Endodermal cell (in vitro differentiated cells): ENCODE data around the gene IFT122. TPM values are rescaled to one million over a fixed set of nuclear protein-coding genes. Genes with fewer than 3 reads are reported as not detected.

Source experiments
- DNase-seq: peaks from one replicate; pipeline ENCODE4 v3.0.0-alpha.2; 2017
- H3K27ac ChIP-seq: 2 replicates; pipeline ENCODE4 v1.5.1; 2013; ENCODE audit warnings: mild to moderate bottlenecking, low read depth, low read length, moderate library complexity
- H3K27me3 ChIP-seq: 2 replicates; pipeline ENCODE4 v1.6.1; 2013; ENCODE audit warnings: mild to moderate bottlenecking, low read length, moderate library complexity; ENCODE audit not compliant: insufficient read depth, control insufficient read depth, poor library complexity, severe bottlenecking
- H3K36me3 ChIP-seq: 2 replicates; pipeline ENCODE4 v1.7.0; 2013; ENCODE audit warnings: mild to moderate bottlenecking, low read length, moderate library complexity; ENCODE audit not compliant: control insufficient read depth, insufficient read depth
- H3K4me1 ChIP-seq: one replicate; pipeline ENCODE4 v1.7.0; 2013; ENCODE audit warnings: low read length; ENCODE audit not compliant: control insufficient read depth, insufficient read depth
- H3K4me3 ChIP-seq: 2 replicates; pipeline ENCODE4 v1.5.1; 2013; ENCODE audit warnings: mild to moderate bottlenecking, low read length, moderate library complexity
- H3K9ac ChIP-seq: 2 replicates; pipeline ENCODE4 v1.6.1; 2013; ENCODE audit warnings: mild to moderate bottlenecking, low read length, moderate library complexity; ENCODE audit not compliant: poor library complexity, severe bottlenecking; ENCODE audit errors: extremely low read depth
- H3K9me3 ChIP-seq: 2 replicates; pipeline ENCODE4 v1.6.1; 2013; ENCODE audit warnings: mild to moderate bottlenecking, low read length, moderate library complexity; ENCODE audit not compliant: control insufficient read depth
- H3K27ac Mint-ChIP-seq: 2 replicates; pipeline ENCODE4 v1.8.0; 2020; ENCODE audit warnings: mixed read lengths
- H3K27me3 Mint-ChIP-seq: 2 replicates; pipeline ENCODE4 v1.8.0; 2021; ENCODE audit warnings: mild to moderate bottlenecking, mixed read lengths; ENCODE audit not compliant: insufficient read depth
- H3K36me3 Mint-ChIP-seq: 2 replicates; pipeline ENCODE4 v1.8.0; 2020; ENCODE audit warnings: low read depth, mixed read lengths
- H3K4me1 Mint-ChIP-seq: 2 replicates; pipeline ENCODE4 v1.8.0; 2020; ENCODE audit warnings: mixed read lengths
- H3K4me3 Mint-ChIP-seq: 2 replicates; pipeline ENCODE4 v1.8.0; 2020; ENCODE audit warnings: mild to moderate bottlenecking, moderate library complexity, mixed read lengths
- H3K9me3 Mint-ChIP-seq: 2 replicates; pipeline ENCODE4 v1.8.0; 2020; ENCODE audit warnings: mild to moderate bottlenecking, mixed read lengths
- WGBS, 2 experiments: methylation state at CpG; one replicate each; pipeline versions ENCODE4 v1.1.5 to v1.1.7; 2013; ENCODE audit warnings: missing lambda C conversion rate in 2 of 2, mixed read lengths in 1 of 2; ENCODE audit not compliant: insufficient coverage in 1 of 2, insufficient read length in 1 of 2; 5-methylcytosine and 5-hydroxymethylcytosine counted together
- total RNA-seq, 2 donors: library from RNA; stranded (reverse); fragmentation: NEBNext Ultra II Directional in 1 of 2; extraction: Animal tissue kit (Norgen Biotek cat#: 25700) in 1 of 2; gene quantifications; 2 replicates in 1 of 2; 3 replicates in 1 of 2; pipeline ENCODE4 v1.2.1, GENCODE V29; 2021
- TF ChIP-seq, protein P1 (sequence below): fragments of 200-600 bp; sonication (generic); conservative IDR thresholded peaks from 2 replicates; pipeline ENCODE4 v1.5.0; 2021; ENCODE audit warnings: antibody characterized with exemption, mild to moderate bottlenecking

The IFT122 gene
- total RNA-seq, 2 donors from 2014 or later = 36.0 to 46.6 TPM

DNA sequence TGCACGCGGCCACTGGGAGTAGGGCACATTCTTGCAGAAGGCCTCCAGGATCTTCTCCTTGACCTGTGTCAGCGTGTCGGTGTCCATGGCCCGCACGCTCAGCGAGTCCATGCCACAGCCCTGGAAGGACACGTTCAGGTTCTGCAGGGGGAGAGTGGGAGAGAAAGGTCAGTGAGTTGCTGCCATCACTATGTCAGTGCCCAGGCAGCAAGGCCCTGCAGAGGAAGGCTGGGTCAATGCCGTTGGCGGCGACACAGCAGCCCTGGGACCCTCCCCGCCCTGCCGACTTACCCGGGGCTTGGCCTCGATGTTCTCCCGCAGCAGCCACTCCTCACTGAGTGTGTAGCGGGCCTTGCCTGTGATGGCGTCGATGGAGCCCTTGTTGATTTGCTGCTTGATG is 122.8 kb downstream of the IFT122 start:
- H3K4me3 ChIP-seq = no peak overlapping the region
- no peaks in the 10 kb centered on the region for H3K4me1 ChIP-seq
- no peak overlapping the region for H3K9ac ChIP-seq
- 95 to 96% methylated on average over 16 to 19 of the region's 19 CpGs for WGBS, 2 experiments
- no peak overlapping the region for H3K27ac Mint-ChIP-seq
- H3K4me3 Mint-ChIP-seq = no peak overlapping the region
- TF ChIP-seq, protein P1, sequence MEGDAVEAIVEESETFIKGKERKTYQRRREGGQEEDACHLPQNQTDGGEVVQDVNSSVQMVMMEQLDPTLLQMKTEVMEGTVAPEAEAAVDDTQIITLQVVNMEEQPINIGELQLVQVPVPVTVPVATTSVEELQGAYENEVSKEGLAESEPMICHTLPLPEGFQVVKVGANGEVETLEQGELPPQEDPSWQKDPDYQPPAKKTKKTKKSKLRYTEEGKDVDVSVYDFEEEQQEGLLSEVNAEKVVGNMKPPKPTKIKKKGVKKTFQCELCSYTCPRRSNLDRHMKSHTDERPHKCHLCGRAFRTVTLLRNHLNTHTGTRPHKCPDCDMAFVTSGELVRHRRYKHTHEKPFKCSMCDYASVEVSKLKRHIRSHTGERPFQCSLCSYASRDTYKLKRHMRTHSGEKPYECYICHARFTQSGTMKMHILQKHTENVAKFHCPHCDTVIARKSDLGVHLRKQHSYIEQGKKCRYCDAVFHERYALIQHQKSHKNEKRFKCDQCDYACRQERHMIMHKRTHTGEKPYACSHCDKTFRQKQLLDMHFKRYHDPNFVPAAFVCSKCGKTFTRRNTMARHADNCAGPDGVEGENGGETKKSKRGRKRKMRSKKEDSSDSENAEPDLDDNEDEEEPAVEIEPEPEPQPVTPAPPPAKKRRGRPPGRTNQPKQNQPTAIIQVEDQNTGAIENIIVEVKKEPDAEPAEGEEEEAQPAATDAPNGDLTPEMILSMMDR = no peak
- H3K27ac ChIP-seq = no peak overlapping the region
- H3K4me1 Mint-ChIP-seq = no peaks in the 10 kb centered on the region
- H3K27me3 ChIP-seq = no peaks in the 10 kb centered on the region
- no peaks in the 10 kb centered on the region for H3K9me3 Mint-ChIP-seq
- no peaks in the 10 kb centered on the region for H3K27me3 Mint-ChIP-seq
- no peaks in the 10 kb centered on the region for H3K9me3 ChIP-seq
- peaks cover 26% of the 10 kb centered on the region for H3K36me3 Mint-ChIP-seq
- DNase-seq = no peak
- no peaks in the 10 kb centered on the region for H3K36me3 ChIP-seq

DNA sequence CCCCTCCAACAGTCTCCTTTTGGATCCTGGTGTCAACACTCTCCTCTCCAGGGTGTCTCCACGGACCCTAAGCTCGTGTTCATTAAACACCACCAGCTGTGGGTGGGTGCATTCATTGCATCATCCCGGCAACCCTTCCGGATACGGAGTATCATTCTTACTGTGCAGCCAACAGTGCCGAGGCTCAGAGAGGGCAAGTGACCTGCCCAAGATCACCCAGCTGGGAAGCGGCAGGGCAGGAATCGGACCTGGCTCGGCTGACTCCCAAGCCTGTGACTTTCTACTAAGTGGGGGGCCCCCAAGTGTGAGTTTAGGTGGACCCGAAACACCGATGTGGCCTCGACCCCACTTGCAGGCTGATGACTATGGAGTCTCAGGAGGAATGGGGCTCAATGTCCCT is 123.3 kb downstream of the IFT122 start:
- Mint-ChIP-seq H3K9me3 (no peaks in the 10 kb centered on the region), H3K27ac (no peak overlapping the region), H3K36me3 (peaks cover 22% of the 10 kb centered on the region), H3K4me3 (no peak overlapping the region), H3K27me3 (no peaks in the 10 kb centered on the region), H3K4me1 (no peaks in the 10 kb centered on the region)
- H3K27me3 ChIP-seq = no peaks in the 10 kb centered on the region
- H3K27ac ChIP-seq = no peak overlapping the region
- no peaks in the 10 kb centered on the region for H3K36me3 ChIP-seq
- H3K4me1 ChIP-seq = no peaks in the 10 kb centered on the region
- no peak for DNase-seq
- H3K9ac ChIP-seq = no peak overlapping the region
- no peak overlapping the region for H3K4me3 ChIP-seq
- WGBS, 2 experiments = 94% methylated on average over 10 to 12 of the region's 12 CpGs
- no peaks in the 10 kb centered on the region for H3K9me3 ChIP-seq
- TF ChIP-seq, protein P1 = no peak

DNA sequence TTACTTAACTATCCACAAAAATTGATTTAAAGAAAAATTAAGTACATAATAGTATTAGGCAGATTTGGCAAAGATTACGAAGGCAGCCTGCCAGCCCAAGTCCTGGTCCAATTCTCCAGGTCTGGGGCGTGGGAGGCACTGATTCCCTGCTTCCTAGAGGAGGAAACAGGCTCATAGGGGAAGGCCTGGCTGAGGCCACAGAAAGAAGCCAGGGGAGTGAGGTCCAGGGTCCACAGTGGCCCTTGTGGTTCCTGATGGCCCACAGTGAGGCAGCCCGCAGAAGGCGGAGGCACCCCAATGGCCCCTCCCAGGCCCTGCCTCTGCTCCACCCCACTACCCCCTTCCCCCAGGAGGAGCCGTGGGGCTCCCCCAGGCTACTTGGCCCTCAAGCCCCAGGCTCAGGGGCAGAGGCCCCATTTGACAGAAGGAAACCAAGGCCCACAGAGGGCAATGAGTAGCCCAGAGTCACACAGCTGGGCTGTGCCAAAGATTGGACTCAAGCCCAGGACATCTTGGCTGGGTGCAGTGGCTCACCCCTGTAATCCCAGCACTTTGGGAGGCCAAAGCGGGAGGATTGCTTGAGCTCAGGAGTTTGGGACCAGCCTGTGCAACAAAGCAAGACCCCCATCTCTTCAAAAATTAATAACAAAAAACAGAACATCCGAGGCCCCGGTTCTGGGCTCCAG is 124.0 kb downstream of the IFT122 start:
- TF ChIP-seq, protein P1 = no peak
- no peak for DNase-seq
- Histone ChIP-seq H3K36me3 (no peaks in the 10 kb centered on the region), H3K27me3 (no peaks in the 10 kb centered on the region), H3K27ac (no peak overlapping the region), H3K4me3 (no peak overlapping the region), H3K9me3 (no peaks in the 10 kb centered on the region), H3K4me1 (no peaks in the 10 kb centered on the region), H3K9ac (no peak overlapping the region)
- Mint-ChIP-seq H3K27ac (no peak overlapping the region), H3K36me3 (peaks cover 25% of the 10 kb centered on the region), H3K4me3 (no peak overlapping the region), H3K4me1 (no peaks in the 10 kb centered on the region), H3K9me3 (no peaks in the 10 kb centered on the region), H3K27me3 (no peaks in the 10 kb centered on the region)
- WGBS, 2 experiments = 83 to 88% methylated on average over 2 to 8 of the region's 8 CpGs
